Measurements from ENCODE around the gene TRMT2B.
"Not testable (repeated sequence)": the region's sequence is repeated elsewhere in the genome, so short reads cannot be mapped to it uniquely, and the experiment has no call there.

The TRMT2B gene, protein sequence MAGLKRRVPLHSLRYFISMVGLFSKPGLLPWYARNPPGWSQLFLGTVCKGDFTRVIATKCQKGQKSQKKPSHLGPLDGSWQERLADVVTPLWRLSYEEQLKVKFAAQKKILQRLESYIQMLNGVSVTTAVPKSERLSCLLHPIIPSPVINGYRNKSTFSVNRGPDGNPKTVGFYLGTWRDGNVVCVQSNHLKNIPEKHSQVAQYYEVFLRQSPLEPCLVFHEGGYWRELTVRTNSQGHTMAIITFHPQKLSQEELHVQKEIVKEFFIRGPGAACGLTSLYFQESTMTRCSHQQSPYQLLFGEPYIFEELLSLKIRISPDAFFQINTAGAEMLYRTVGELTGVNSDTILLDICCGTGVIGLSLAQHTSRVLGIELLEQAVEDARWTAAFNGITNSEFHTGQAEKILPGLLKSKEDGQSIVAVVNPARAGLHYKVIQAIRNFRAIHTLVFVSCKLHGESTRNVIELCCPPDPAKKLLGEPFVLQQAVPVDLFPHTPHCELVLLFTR

GRCh38 chrX:101051549-101052302 is at the start of gene TRMT2B:
TRMT2B (minus strand) TSS chrX:101052111; CDS start chrX:101042289, 9,822 bp downstream.
- FAIRE-seq (no peak), DNase-seq (ENCODE audit: low spot score) (peak; percentile 79)

- DNase-seq (ENCODE audit: low spot score) (peak; percentile 97), FAIRE-seq (peak; percentile 68)
Measured at GRCh38 chrX:101097546-101098453, 45.9 kb upstream of the TRMT2B start, which contains the start of gene CENPI. CENPI (plus strand) TSS chrX:101098204; CDS start chrX:101101071, 2,867 bp downstream.

DNA sequence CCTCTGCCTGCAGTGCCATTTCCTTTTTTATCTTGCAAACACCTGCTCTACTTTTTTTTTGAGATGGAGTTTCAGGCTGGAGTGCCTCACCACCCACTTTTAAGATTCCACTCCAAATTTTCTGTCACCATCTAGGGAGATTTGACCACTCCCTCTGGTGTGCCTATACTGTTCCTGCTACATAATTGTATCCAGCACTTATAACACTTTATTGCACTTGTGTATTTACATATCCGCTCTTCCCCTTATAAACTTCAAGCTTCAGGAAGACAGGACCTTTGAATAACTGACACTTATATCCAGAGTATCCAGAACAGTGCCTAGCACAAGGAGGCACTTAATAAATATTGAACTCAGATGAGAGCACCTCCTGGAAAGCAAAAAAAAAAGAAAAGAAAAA is 39.9 kb upstream of the TRMT2B start:
- no peak for FAIRE-seq
- DNase-seq (ENCODE audit: low spot score), result no peak

DNA sequence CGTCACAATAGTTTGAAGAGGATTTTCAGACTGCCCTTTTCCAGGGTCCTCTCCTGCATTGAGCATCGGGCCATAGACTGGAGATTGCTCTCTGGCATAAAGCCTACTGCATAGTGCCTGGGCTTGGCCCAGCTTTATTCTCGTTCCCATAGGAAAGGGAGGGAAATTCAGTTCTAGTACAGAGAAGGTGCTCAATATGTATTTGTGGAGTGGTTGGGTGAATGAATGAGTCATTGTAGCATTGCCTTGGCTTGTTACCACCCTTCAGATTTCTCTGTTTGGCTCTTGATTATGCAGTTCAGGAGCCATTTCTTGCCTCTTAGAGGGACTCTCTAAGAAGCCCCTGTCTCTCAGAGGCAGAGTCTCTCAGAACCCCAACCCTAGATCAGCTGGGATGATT is 29.3 kb upstream of the TRMT2B start:
- no peak for DNase-seq (ENCODE audit: low spot score)
- no peak for FAIRE-seq

DNA sequence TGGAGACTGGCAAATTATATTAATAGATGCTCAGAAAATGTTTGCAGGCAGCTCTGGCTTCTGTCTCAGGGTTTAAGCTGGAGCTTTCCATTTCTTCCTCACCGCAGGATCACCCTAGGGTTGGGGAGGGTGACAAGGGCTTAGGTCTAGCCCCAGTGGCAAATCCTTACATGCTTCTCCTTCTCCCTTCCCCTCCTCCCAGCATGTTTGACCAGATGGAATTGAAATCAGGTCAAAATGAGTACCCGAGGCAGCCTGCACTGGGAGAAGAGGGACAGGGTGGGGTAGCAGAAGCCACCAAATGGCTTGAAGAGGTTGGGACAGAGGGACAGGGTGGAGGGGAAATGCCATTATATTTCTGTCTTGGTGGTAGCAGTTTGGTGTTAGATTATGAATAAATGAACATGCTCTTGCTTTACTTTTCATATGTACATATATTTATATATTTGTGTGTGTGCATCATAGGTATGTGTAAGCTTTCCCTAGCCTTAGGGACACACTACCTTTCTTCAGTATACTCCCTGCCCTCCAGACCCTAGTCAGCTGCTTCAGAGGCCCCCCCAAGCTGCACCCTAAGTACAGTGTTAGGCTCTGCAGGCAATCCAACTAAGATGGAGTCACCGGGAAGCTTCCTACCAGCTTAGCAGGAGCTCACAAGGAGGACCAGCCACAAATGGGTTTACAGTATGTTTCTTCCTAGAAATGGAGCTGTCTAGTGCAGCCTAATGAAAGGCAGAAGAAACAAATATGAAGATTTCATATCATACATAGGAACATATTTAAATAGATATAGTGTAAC is 28.6 kb upstream of the TRMT2B start:
- no peak for DNase-seq (ENCODE audit: low spot score)
- FAIRE-seq, result no peak

- no peak for FAIRE-seq
- no peak for DNase-seq (ENCODE audit: low spot score)
Measured at GRCh38 chrX:101079736-101080270, 27.9 kb upstream of the TRMT2B start.

DNA sequence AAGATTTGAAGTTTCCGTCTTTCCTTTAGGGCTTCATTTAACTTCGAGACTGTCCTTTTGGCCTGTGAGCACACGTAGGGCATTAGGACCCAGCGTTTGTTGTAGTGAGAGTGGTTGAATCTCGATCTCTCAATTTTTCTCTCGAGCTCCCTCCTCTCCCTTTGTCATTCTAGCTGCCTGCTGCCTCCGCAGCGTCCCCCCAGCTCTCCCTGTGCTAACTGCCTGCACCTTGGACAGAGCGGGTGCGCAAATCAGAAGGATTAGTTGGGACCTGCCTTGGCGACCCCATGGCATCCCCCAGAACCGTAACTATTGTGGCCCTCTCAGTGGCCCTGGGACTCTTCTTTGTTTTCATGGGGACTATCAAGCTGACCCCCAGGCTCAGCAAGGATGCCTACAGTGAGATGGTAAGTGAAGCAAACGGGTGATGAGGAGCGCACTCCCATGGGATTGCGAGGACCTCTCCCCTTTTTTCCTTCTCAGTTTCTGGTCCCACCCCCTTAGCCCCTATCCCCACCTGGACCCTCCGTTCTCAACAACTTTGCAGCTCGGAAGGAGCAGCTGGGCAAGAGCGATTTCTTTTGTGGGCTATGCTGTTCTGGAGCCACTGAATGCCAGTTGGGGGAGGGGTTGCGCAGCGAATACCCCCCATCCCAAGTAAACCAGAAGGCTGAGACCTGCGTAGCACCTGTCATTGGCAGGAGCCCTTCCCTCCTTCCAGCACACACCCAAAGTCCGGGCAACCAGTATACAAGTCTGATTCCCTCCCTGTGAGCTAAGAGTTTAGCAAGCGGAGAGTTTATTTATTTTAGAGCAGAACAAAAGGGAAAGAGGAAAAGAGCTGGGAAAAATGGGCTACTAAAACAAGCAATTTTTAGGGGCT is 27.0 kb upstream of the TRMT2B start, which contains the start of gene TMEM35A:
TSS of gene TMEM35A (plus strand) at position 164 of the 883 bp plus-strand sequence. CDS start at position 288, 124 bp downstream.
- FAIRE-seq (no peak), DNase-seq (ENCODE audit: low spot score) (no peak)

- FAIRE-seq, result no peak
Measured at GRCh38 chrX:101071582-101071981, 19.7 kb upstream of the TRMT2B start.

GRCh38 chrX:101062176-101062575 is 10.3 kb upstream of the TRMT2B start:
- DNase-seq (ENCODE audit: low spot score) (no peak), FAIRE-seq (no peak)

More at GRCh38 chrX:101071582-101071981, 19.7 kb upstream of the TRMT2B start:
- no peak for DNase-seq (ENCODE audit: low spot score)

DNA sequence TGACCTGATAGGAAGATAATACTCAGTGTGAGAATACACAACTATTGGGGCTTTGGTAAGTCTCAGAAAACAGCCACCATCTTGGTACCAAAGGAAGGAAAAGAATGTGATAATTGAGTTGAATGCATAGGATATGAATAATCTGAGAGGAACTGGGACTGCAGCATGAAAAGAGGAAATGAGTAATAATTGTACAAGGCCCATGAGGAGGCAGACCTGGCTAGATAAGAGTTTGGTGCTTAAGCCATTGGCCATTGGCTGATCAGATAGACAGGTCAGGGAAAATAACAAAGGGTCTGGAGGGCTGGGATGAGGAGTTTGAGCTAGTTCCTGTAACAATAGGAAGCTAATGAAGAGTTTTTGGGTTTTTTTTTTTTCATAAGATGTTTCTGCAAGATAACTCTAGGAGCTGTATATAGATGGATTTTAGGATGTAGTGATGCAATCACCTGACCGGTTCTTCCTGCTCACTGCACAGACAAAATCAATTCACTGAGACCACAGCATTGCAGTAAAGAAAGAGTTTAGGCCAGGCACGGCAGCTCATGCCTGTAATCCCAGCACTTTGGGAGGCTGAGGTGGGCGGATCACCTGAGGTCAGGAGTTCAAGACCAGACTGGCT is 5.3 kb upstream of the TRMT2B start:
- DNase-seq (ENCODE audit: low spot score) (peak; percentile 13), FAIRE-seq (no peak)

DNA sequence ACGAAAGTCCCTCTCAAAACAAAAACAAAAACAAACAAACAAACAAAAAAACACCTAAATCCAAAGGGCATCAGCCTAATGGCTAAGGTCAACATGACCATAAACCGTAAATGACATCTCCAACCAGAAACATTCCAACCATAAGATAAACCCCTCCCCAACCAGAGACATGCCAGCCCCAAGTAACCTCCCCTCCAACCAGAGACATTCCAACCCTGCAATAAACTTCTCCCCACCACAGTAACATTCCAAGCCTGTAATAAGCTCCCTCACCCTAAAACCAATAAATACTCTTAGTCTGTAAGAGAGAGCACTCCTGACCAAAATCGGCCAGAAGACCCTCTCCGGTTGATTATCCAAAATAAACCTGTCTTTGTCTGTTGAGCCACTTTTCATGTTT is 4.6 kb upstream of the TRMT2B start:
- not testable (repeated sequence) for FAIRE-seq; DNase-seq (ENCODE audit: low spot score)

GRCh38 chrX:101051153-101051548 is 760 bp downstream of the TRMT2B start:
- FAIRE-seq (no peak), DNase-seq (ENCODE audit: low spot score) (no peak)

DNA sequence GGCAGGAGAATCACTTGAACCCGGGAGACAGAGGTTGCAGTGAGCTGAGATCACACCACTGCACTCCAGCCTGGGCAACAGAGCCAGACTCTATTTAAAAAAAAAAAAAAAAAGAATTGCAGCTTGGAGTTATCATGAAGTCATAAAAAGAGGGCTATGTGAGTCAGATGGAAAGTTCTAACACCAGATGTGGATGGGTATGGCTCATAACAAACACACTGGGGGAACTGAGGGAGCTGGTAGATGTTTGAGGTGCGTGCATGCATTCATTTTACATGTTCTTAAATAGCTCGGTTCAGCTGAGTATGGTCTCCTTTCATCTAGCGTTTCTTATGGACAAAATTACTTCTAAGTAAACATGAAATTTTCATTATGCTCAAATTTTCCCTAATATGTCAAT is 11.7 kb downstream of the TRMT2B start:
- no peak for DNase-seq (ENCODE audit: low spot score)

GRCh38 chrX:101037231-101037630 is 14.7 kb downstream of the TRMT2B start:
- DNase-seq (ENCODE audit: low spot score), result no peak
- no peak for FAIRE-seq

More for the DNA sequence above, 11.7 kb downstream of the TRMT2B start:
- no peak for FAIRE-seq

- DNase-seq (ENCODE audit: low spot score), result no peak
- no peak for FAIRE-seq
Measured at GRCh38 chrX:101029665-101030064, 22.2 kb downstream of the TRMT2B start.

DNA sequence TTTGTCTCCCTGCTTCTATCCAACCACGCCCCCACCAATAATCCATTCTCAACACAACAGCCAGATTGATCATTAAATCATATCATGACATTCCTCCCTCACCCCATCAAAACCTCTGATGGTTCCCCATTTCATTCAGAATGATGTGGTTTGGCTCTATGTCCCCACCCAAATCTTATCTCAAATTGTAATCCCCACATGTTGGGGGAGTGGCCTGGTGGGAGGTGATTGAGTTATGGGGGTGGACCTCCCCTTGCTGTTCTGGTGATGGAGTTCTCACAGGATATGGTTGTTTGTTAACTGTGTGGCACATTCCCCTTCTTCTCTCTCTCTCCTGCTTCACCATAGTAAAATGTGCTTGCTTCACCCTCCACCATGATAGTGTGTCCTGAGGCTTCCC is 23.3 kb downstream of the TRMT2B start:
- DNase-seq (ENCODE audit: low spot score) (no peak), FAIRE-seq (no peak)

- DNase-seq (ENCODE audit: low spot score) (no peak), FAIRE-seq (no peak)
Measured at GRCh38 chrX:101025126-101025525, 26.8 kb downstream of the TRMT2B start.

- DNase-seq (ENCODE audit: low spot score) (no peak), FAIRE-seq (no peak)
Measured at GRCh38 chrX:101022020-101022419, 29.9 kb downstream of the TRMT2B start.
